HG02588 (cell line): ENCODE measurements around the gene GFOD2.
"Not testable (repeated sequence)": the region's sequence is repeated elsewhere in the genome, so short reads cannot be mapped to it uniquely, and the experiment has no call there.

Experiments
- ATAC-seq: cut with Tn5 transposase; IDR thresholded peaks from one replicate; pipeline ENCODE4 v1.9.1; 2021; ENCODE audit warnings: mild to moderate bottlenecking, moderate library complexity; ENCODE audit not compliant: unreplicated experiment

Gene GFOD2

GRCh38 chr16:67707210-67707609 is 11.9 kb downstream of the GFOD2 start:
- no peak for ATAC-seq

GRCh38 chr16:67704110-67704509 is 15.0 kb downstream of the GFOD2 start:
- ATAC-seq = no peak

- ATAC-seq = no peak
Measured at GRCh38 chr16:67703626-67704025, 15.5 kb downstream of the GFOD2 start.

- no peak for ATAC-seq
Measured at GRCh38 chr16:67702130-67702529, 17.0 kb downstream of the GFOD2 start.

- ATAC-seq = no peak
Measured at GRCh38 chr16:67701420-67701819, 17.7 kb downstream of the GFOD2 start.

- ATAC-seq = no peak
Measured at GRCh38 chr16:67699265-67699664, 19.9 kb downstream of the GFOD2 start.

GRCh38 chr16:67697422-67698185 is 21.5 kb downstream of the GFOD2 start:
- ATAC-seq = no peak

GRCh38 chr16:67694611-67695010 is 24.5 kb downstream of the GFOD2 start:
- ATAC-seq = no peak

GRCh38 chr16:67693517-67694285 is 25.4 kb downstream of the GFOD2 start:
- not testable (repeated sequence) for ATAC-seq

GRCh38 chr16:67685388-67686112 is 33.6 kb downstream of the GFOD2 start:
- ATAC-seq = no peak

- ATAC-seq = no peak
Measured at GRCh38 chr16:67683767-67684166, 35.3 kb downstream of the GFOD2 start.

- no peak for ATAC-seq
Measured at GRCh38 chr16:67679935-67680897, 38.9 kb downstream of the GFOD2 start.

GRCh38 chr16:67678354-67679023 is 40.6 kb downstream of the GFOD2 start:
- ATAC-seq = no peak

GRCh38 chr16:67677712-67678111 is 41.4 kb downstream of the GFOD2 start:
- ATAC-seq = no peak

- no peak for ATAC-seq
Measured at GRCh38 chr16:67676939-67677338, 42.2 kb downstream of the GFOD2 start.

- ATAC-seq = no peak
Measured at GRCh38 chr16:67676516-67676915, 42.6 kb downstream of the GFOD2 start.

GRCh38 chr16:67675999-67676398 is 43.1 kb downstream of the GFOD2 start:
- no peak for ATAC-seq

GRCh38 chr16:67675579-67675935 is 43.6 kb downstream of the GFOD2 start:
- ATAC-seq = no peak

GRCh38 chr16:67674851-67675578 is 44.1 kb downstream of the GFOD2 start:
- no peak for ATAC-seq
